ENCODE results near the gene UNC13C. TPM values are rescaled to one million over a fixed set of nuclear protein-coding genes. Genes with fewer than 3 reads are reported as not detected.

UNC13C gene
- total RNA-seq, 4 donors from 2014 or later, result 0.04 to 0.24 (median 0.22) TPM

GRCh38 chr15:54066403-54066802 is 88.2 kb downstream of the UNC13C start:
- TF ChIP-seq POLR2AphosphoS5 (IDR thresholded peaks at IDR 0.05), result no peak
- TF ChIP-seq POLR2A (IDR thresholded peaks at IDR 0.05), result no peak
- TF ChIP-seq CTCF (IDR thresholded peaks at IDR 0.05), result no peak
- no peak for TF ChIP-seq EP300 (IDR thresholded peaks at IDR 0.05)
- Histone ChIP-seq H3K4me1 (no peaks in the 10 kb centered on the region), H3K9me3 (no peaks in the 10 kb centered on the region), H3K27ac (no peak overlapping the region), H3K4me3 (no peak overlapping the region), H3K27me3 (no peaks in the 10 kb centered on the region), H3K36me3 (no peaks in the 10 kb centered on the region)
- WGBS, result 73% methylated on average over 3 of the region's 3 CpGs
- no peak for DNase-seq (ENCODE audit: low spot score in 2 of 2)

GRCh38 chr15:54082836-54083492 is 104.7 kb downstream of the UNC13C start:
- DNase-seq (ENCODE audit: low spot score in 2 of 2), result no peak
- H3K27me3 ChIP-seq, result no peaks in the 10 kb centered on the region
- no peaks in the 10 kb centered on the region for H3K4me1 ChIP-seq
- no peaks in the 10 kb centered on the region for H3K9me3 ChIP-seq
- WGBS, result 46% methylated on average over 6 of the region's 7 CpGs
- H3K36me3 ChIP-seq, result no peaks in the 10 kb centered on the region
- TF ChIP-seq CTCF (IDR thresholded peaks at IDR 0.05) (peak in 1 of 2 donors; percentile 38), EP300 (IDR thresholded peaks at IDR 0.05) (no peak)
- H3K27ac ChIP-seq, result no peak overlapping the region
- H3K4me3 ChIP-seq, result no peak overlapping the region

- Histone ChIP-seq H3K4me1 (no peaks in the 10 kb centered on the region), H3K27me3 (no peaks in the 10 kb centered on the region), H3K9me3 (no peaks in the 10 kb centered on the region), H3K4me3 (no peak overlapping the region), H3K36me3 (no peaks in the 10 kb centered on the region), H3K27ac (no peak overlapping the region)
- TF ChIP-seq POLR2A (IDR thresholded peaks at IDR 0.05), result no peak
- TF ChIP-seq EP300 (IDR thresholded peaks at IDR 0.05), result no peak
- TF ChIP-seq POLR2AphosphoS5 (IDR thresholded peaks at IDR 0.05), result no peak
- TF ChIP-seq CTCF (IDR thresholded peaks at IDR 0.05), result no peak
- no peak for DNase-seq (ENCODE audit: low spot score in 2 of 2)
- 90% methylated on average over 4 of the region's 4 CpGs for WGBS
These were observed 105.3 kb downstream of the UNC13C start for GRCh38 chr15:54083501-54083900.

DNA sequence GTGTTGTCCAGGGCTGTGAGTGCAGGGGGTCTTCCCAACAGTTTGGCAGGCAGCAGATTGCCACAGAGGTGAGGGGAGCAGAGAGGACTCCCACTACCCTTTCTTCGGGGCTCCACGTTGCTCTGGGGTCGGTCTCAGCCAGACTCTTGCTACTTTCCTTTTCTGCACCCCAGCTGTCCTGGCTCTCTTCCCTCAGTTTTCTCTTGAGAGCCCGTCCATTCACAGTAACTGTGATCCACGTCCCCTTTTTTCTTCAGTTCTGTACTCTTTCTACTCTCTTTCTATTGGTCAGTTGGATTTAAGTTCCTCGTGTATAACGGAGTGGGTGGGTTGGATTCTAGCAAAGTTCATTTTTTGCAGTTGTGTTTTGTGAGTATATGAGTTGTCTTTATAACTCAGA is 105.8 kb downstream of the UNC13C start:
- Histone ChIP-seq H3K4me1 (no peaks in the 10 kb centered on the region), H3K27me3 (no peaks in the 10 kb centered on the region), H3K36me3 (no peaks in the 10 kb centered on the region), H3K4me3 (no peak overlapping the region), H3K9me3 (no peaks in the 10 kb centered on the region), H3K27ac (no peak overlapping the region)
- no peak for DNase-seq (ENCODE audit: low spot score in 2 of 2)
- TF ChIP-seq POLR2A (IDR thresholded peaks at IDR 0.05), result no peak
- TF ChIP-seq POLR2AphosphoS5 (IDR thresholded peaks at IDR 0.05), result no peak
- no peak for TF ChIP-seq EP300 (IDR thresholded peaks at IDR 0.05)
- WGBS, result 76% methylated on average over 7 of the region's 7 CpGs

DNA sequence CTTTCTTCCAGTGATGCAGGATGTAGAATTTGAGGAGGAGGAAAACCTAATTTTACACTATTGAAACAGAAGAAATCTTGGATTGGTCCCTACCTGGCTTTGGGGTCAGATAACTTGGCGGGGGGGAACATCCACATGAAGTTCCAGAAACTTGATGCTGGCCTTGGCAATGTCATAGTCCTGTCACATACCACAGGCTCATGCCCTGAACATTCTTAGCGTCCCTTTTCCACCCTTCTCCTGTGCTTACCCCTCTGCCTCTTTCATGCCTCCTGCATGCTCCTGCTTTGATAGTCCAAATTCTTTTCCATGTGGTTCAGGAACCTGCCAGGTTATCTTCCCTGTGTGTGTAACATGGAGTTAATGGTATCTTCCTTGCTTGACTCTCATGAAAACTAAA is 110.6 kb downstream of the UNC13C start:
- H3K9me3 ChIP-seq, result no peaks in the 10 kb centered on the region
- H3K4me3 ChIP-seq, result no peak overlapping the region
- no peaks in the 10 kb centered on the region for H3K27me3 ChIP-seq
- no peak for DNase-seq (ENCODE audit: low spot score in 2 of 2)
- TF ChIP-seq POLR2AphosphoS5 (IDR thresholded peaks at IDR 0.05) (no peak), CTCF (IDR thresholded peaks at IDR 0.05) (no peak), EP300 (IDR thresholded peaks at IDR 0.05) (no peak), POLR2A (IDR thresholded peaks at IDR 0.05) (no peak)
- 78% methylated on average over 2 of the region's 2 CpGs for WGBS
- H3K36me3 ChIP-seq, result no peaks in the 10 kb centered on the region
- no peak overlapping the region for H3K27ac ChIP-seq
- H3K4me1 ChIP-seq, result no peaks in the 10 kb centered on the region

DNA sequence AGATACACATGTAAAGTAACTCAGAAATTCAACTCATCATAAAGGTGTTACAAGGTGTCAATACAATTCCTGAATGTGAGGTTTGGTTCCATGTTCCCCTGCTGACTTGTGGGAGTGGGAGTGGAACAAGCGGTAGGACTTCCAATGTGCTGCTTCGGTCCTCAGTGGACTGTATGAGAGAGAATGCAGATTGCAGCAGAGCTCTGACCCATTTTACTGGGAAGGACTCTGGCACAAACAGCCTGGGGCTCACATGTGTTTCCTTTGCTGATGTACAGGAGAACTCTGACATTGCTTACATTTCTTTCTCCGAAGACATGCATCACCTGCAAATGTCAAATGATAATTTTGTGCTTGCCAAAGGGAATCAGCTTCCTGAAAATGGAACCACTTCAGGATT is 111.5 kb downstream of the UNC13C start:
- Histone ChIP-seq H3K4me1 (no peaks in the 10 kb centered on the region), H3K27me3 (no peaks in the 10 kb centered on the region), H3K4me3 (no peak overlapping the region), H3K27ac (no peak overlapping the region), H3K36me3 (no peaks in the 10 kb centered on the region), H3K9me3 (no peaks in the 10 kb centered on the region)
- DNase-seq (ENCODE audit: low spot score in 2 of 2), result no peak
- no peak for TF ChIP-seq POLR2AphosphoS5 (IDR thresholded peaks at IDR 0.05)
- TF ChIP-seq CTCF (IDR thresholded peaks at IDR 0.05), result no peak
- no peak for TF ChIP-seq POLR2A (IDR thresholded peaks at IDR 0.05)
- TF ChIP-seq EP300 (IDR thresholded peaks at IDR 0.05), result no peak
- 80% methylated on average over 3 of the region's 3 CpGs for WGBS
